Panc1 (cell line): ENCODE measurements around the gene TTC3. TPM values are rescaled to one million over a fixed set of nuclear protein-coding genes. Genes with fewer than 3 reads are reported as not detected.

Experiments used
- ATAC-seq: fragments of 200-7000 bp; cut with Tn5 transposase; 2 replicates; pipeline ENCODE4 v1.9.1; 2020; ENCODE audit warnings: mild to moderate bottlenecking, moderate library complexity
- BruUV-seq: library from RNA; stranded (reverse); fragments of 400-500 nt; replicated peaks from 2 replicates; lab custom pipeline; 2021; lab: Mats Ljungman, UMichigan
- CTCF ChIA-PET: fragments of 300-600 bp; sonication (Branson Sonifier 250); formaldehyde crosslinking; loops from one replicate; lab custom pipeline; 2022; ENCODE audit warnings: antibody characterized with exemption; lab: Charles Lee
- POLR2A ChIA-PET: fragments of 300-600 bp; sonication (Branson Sonifier 250); formaldehyde crosslinking; loops from one replicate; lab custom pipeline; 2022; ENCODE audit warnings: antibody characterized with exemption; lab: Charles Lee
- DNase-seq: peaks from one replicate; pipeline ENCODE4 v3.0.0-alpha.2; 2010; ENCODE audit warnings: low read depth, low spot score
- H3K27ac ChIP-seq: 2 replicates; pipeline ENCODE4 v1.5.1; 2011; ENCODE audit warnings: mild to moderate bottlenecking, low read length, inconsistent platforms
- H3K27me3 ChIP-seq: fragments of 200-500 bp; sonication (Bioruptor generic); 2 replicates; pipeline ENCODE4 v1.6.0; 2014; ENCODE audit warnings: low read length, inconsistent platforms; ENCODE audit not compliant: control insufficient read depth, insufficient read depth
- H3K36me3 ChIP-seq: fragments of 200-500 bp; sonication (Bioruptor generic); 2 replicates; pipeline ENCODE4 v1.5.1; 2014; ENCODE audit warnings: inconsistent platforms, mild to moderate bottlenecking, low read length, moderate library complexity; ENCODE audit not compliant: control insufficient read depth, insufficient read depth
- H3K4me1 ChIP-seq: 2 replicates; pipeline ENCODE4 v1.5.1; 2011; ENCODE audit warnings: inconsistent platforms, mild to moderate bottlenecking, low read length, moderate library complexity; ENCODE audit not compliant: control insufficient read depth, insufficient read depth
- H3K4me3 ChIP-seq, 2 experiments: 2 replicates each; pipeline ENCODE4 v1.5.1; 2011 to 2012; ENCODE audit warnings: low read depth in 2 of 2, low read length in 2 of 2, mild to moderate bottlenecking in 2 of 2, inconsistent platforms in 1 of 2, moderate library complexity in 1 of 2
- H3K9me3 ChIP-seq: fragments of 200-500 bp; sonication (Bioruptor generic); 2 replicates; pipeline ENCODE4 v1.5.1; 2014; ENCODE audit warnings: low read depth, mild to moderate bottlenecking, inconsistent platforms, low read length, moderate library complexity; ENCODE audit not compliant: control insufficient read depth, insufficient read depth
- CTCF ChIP-seq: fragments of 450-650 bp; IDR thresholded peaks from 2 replicates; pipeline ENCODE4 v1.5.1; 2017; ENCODE audit warnings: mild to moderate bottlenecking
- POLR2AphosphoS5 ChIP-seq: IDR thresholded peaks from 2 replicates; pipeline ENCODE4 v1.6.1; 2012; ENCODE audit warnings: mild to moderate bottlenecking, low read depth, low read length, moderate library complexity
- REST ChIP-seq, 2 experiments: IDR thresholded peaks; 2 replicates each; pipeline ENCODE4 v1.6.1; 2011 to 2012; ENCODE audit warnings: low read depth in 2 of 2, control low read depth in 1 of 2, low read length in 1 of 2, mild to moderate bottlenecking in 1 of 2, moderate library complexity in 1 of 2; ENCODE audit not compliant: insufficient read depth in 1 of 2
- SIN3A ChIP-seq: IDR thresholded peaks from 2 replicates; pipeline ENCODE4 v1.6.1; 2012; ENCODE audit warnings: low read depth, mild to moderate bottlenecking, low read length, moderate library complexity, borderline replicate concordance; ENCODE audit not compliant: insufficient read depth
- TCF7L2 ChIP-seq: IDR thresholded peaks from 2 replicates; pipeline ENCODE4 v1.6.1; 2011; ENCODE audit warnings: mild to moderate bottlenecking, low read depth, low read length, inconsistent platforms
- in situ Hi-C: cut with HindIII; loops from 2 replicates; pipeline ENCODE4 v1.10.0; 2016; ENCODE audit warnings: low sequenced_read_pairs, low pct_unique_long_range_greater_than_20kb
- intact Hi-C: fragments of 100-400 bp; cut with micrococcal nuclease; formaldehyde crosslinking; loops from one replicate; pipeline ENCODE4 v1.10.0; 2022; ENCODE audit not compliant: unreplicated experiment
- total RNA-seq: library from RNA; stranded (reverse); gene quantifications from one replicate; pipeline ENCODE4 v1.2.1, GENCODE V29; 2021; ENCODE audit not compliant: unreplicated experiment

TTC3 gene
- total RNA-seq, 1 experiment from 2014 or later, result 83.0 TPM

GRCh38 chr21:37248298-37248697 is 175.2 kb downstream of the TTC3 start:
- no peak for TF ChIP-seq SIN3A
- no peaks in the 10 kb centered on the region for H3K9me3 ChIP-seq
- no TSS peak for BruUV-seq
- intact Hi-C loops, result no loop called here
- in situ Hi-C loops, result no loop called here
- ChIA-PET CTCF (no interaction called here), POLR2A (no interaction called here)
- DNase-seq (no peak), ATAC-seq (no peak)
- H3K36me3 ChIP-seq, result no peaks in the 10 kb centered on the region
- H3K4me1 ChIP-seq, result no peaks in the 10 kb centered on the region
- no peak overlapping the region for H3K27ac ChIP-seq
- no peaks in the 10 kb centered on the region for H3K27me3 ChIP-seq
- H3K4me3 ChIP-seq, result no peak overlapping the region

GRCh38 chr21:37249112-37249904 is 176.3 kb downstream of the TTC3 start:
- TF ChIP-seq REST (IDR thresholded peaks at IDR 0.05; ENCODE audit: insufficient read depth in 1 of 2, low read depth in 2 of 2, low read length in 1 of 2) (no peak), CTCF (no peak), SIN3A (no peak), POLR2AphosphoS5 (no peak), TCF7L2 (no peak)
- Histone ChIP-seq H3K4me3 (no peak overlapping the region), H3K4me1 (no peaks in the 10 kb centered on the region), H3K27me3 (no peaks in the 10 kb centered on the region), H3K36me3 (no peaks in the 10 kb centered on the region), H3K9me3 (no peaks in the 10 kb centered on the region), H3K27ac (no peak overlapping the region)
- ChIA-PET POLR2A (no interaction called here), CTCF (no interaction called here)
- intact Hi-C loops (no loop called here), in situ Hi-C loops (no loop called here)
- no TSS peak for BruUV-seq
- no peak for DNase-seq
- ATAC-seq, result no peak

- Histone ChIP-seq H3K4me3 (no peak overlapping the region), H3K36me3 (no peaks in the 10 kb centered on the region), H3K27me3 (no peaks in the 10 kb centered on the region), H3K4me1 (no peaks in the 10 kb centered on the region; the same call in 1 of the 2 replicates), H3K9me3 (no peaks in the 10 kb centered on the region), H3K27ac (no peak overlapping the region)
- intact Hi-C loops (no loop called here), in situ Hi-C loops (no loop called here)
- CTCF ChIA-PET, result no interaction called here
- DNase-seq (no peak), ATAC-seq (no peak)
- TF ChIP-seq POLR2AphosphoS5 (no peak), REST (IDR thresholded peaks at IDR 0.05; ENCODE audit: insufficient read depth in 1 of 2, low read depth in 2 of 2, low read length in 1 of 2) (no peak), TCF7L2 (no peak), CTCF (no peak), SIN3A (no peak)
- POLR2A ChIA-PET, result no interaction called here
- BruUV-seq, result no TSS peak
Measured at GRCh38 chr21:37251294-37251634, 178.2 kb downstream of the TTC3 start.
